ENCODE data around the gene PSMA6. TPM values are rescaled to one million over a fixed set of nuclear protein-coding genes. Genes with fewer than 3 reads are reported as not detected.

PSMA6 gene
- total RNA-seq, 4 donors from 2014 or later: 97.4 to 157 (median 133) TPM

DNA sequence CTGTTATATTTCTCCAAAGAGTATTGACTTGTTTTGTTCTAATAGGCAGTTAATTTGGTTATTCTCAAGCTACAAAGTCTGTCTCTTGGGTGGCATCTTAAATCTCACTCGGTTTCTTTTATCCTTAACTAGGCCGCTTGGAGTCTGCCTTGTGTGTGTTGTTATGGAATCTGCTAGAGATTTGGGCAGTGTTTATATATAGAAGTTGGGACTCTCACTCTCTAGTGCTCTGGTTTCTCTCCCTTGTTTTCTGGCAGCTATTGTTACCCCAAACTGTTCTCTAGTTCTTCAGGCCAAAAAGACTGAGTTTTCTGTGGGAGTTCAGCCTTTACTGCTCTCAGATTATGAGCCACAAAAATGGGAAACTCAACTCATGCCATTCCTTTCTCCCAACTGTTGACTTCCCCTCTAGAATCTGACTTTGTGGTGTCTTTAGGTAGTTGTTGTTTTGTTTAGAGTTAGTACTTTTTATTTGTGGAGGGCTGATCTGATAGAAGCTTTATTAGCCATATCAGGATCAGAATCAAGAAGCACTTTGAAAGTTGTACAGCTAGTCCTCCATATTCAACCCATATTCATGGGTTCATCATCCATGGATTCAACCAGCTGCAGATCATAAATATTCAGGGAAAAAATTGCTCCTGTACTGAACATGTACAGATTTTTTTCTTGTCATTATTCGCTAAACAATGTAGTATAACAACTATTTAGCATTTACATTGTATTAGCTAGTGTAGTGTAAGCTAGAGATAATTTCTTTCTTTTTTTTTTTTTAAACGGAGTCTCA lies 11.2 kb downstream of the PSMA6 start:
- H3K4me1 ChIP-seq: peaks cover 0 to 60% (median 11%) of the 10 kb centered on the region in 3 donors
- TF ChIP-seq EP300 (IDR thresholded peaks at IDR 0.05) (no peak), POLR2AphosphoS5 (IDR thresholded peaks at IDR 0.05) (no peak), POLR2A (IDR thresholded peaks at IDR 0.05) (no peak)
- TF ChIP-seq, protein P1, sequence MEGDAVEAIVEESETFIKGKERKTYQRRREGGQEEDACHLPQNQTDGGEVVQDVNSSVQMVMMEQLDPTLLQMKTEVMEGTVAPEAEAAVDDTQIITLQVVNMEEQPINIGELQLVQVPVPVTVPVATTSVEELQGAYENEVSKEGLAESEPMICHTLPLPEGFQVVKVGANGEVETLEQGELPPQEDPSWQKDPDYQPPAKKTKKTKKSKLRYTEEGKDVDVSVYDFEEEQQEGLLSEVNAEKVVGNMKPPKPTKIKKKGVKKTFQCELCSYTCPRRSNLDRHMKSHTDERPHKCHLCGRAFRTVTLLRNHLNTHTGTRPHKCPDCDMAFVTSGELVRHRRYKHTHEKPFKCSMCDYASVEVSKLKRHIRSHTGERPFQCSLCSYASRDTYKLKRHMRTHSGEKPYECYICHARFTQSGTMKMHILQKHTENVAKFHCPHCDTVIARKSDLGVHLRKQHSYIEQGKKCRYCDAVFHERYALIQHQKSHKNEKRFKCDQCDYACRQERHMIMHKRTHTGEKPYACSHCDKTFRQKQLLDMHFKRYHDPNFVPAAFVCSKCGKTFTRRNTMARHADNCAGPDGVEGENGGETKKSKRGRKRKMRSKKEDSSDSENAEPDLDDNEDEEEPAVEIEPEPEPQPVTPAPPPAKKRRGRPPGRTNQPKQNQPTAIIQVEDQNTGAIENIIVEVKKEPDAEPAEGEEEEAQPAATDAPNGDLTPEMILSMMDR (IDR thresholded peaks at IDR 0.05): no peak
- no peak overlapping the region for H3K27ac ChIP-seq
- no peaks in the 10 kb centered on the region for H3K27me3 ChIP-seq
- WGBS, 2 donors (ENCODE audit: low coverage in 1 of 2): 82 to 83% methylated on average over 4 of the region's 4 CpGs
- no peaks in the 10 kb centered on the region for H3K9me3 ChIP-seq
- no peak for ATAC-seq
- H3K36me3 ChIP-seq: peaks cover 0 to 6% of the 10 kb centered on the region in 2 donors
- no peak overlapping the region for H3K4me3 ChIP-seq

DNA sequence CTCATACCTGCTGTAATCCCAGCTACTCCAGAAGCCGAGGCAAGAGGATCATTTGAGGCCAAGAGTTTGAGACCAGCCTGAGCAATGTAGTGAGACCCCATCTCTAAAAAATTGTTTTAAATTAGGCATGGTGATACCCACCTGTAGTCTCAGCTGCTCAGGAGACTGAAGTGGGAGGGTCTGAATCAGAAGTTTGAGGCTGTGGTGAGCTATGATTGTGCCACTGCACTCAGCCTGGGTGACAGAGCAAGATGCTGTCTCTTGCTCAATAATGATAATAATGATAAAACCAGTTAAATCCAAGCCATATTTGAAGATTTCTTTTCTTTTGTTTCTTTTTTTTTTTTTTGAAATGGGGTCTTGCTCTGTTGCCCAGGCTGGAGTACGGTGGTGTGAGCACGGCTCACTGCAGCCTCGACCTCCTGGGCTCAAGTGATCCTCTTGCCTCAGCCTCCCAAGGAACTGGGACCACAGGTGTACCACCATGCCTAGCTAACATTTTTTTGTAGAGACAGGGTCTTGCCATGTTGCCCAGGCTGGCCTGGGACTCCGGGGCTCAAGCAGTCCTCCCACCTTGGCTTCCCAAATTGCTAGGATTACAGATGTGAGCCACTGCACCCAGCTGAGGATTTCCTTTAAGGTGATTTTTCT lies 12.8 kb downstream of the PSMA6 start:
- Histone ChIP-seq H3K9me3 (no peaks in the 10 kb centered on the region), H3K27ac (no peak overlapping the region), H3K4me1 (peaks cover 0 to 47% (median 11%) of the 10 kb centered on the region in 3 donors), H3K36me3 (peaks cover 0 to 20% of the 10 kb centered on the region in 2 donors), H3K4me3 (no peak overlapping the region), H3K27me3 (no peaks in the 10 kb centered on the region)
- ATAC-seq: no peak
- WGBS, 2 donors (ENCODE audit: low coverage in 1 of 2): 92 to 97% methylated on average over 4 to 5 of the region's 5 CpGs
- TF ChIP-seq POLR2AphosphoS5 (IDR thresholded peaks at IDR 0.05) (no peak), EP300 (IDR thresholded peaks at IDR 0.05) (no peak), POLR2A (IDR thresholded peaks at IDR 0.05) (no peak)
- TF ChIP-seq, protein P1 (IDR thresholded peaks at IDR 0.05): no peak

DNA sequence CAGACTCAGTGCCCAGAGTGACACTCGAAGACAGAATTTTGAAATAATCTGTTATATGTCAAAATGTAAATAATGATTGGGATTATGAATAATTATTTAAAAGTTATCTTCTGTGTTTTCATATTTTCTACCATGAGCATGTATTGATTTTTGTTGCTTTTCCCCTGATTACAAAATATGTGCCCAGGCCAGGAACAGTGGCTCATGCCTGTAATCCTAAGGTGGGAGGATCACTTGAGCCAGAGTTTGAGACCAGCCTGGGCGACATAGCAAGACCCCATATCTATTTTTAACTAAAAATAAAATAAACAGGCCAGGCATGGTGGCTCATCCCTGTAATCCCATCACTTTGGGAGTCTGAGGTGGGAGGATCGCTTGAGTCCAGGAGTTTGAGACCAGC lies 13.5 kb downstream of the PSMA6 start:
- WGBS, 2 donors (ENCODE audit: low coverage in 1 of 2): 70 to 79% methylated on average over 2 to 3 of the region's 3 CpGs
- Histone ChIP-seq H3K4me1 (peaks cover 0 to 40% (median 7%) of the 10 kb centered on the region in 3 donors), H3K27ac (no peak overlapping the region)

DNA sequence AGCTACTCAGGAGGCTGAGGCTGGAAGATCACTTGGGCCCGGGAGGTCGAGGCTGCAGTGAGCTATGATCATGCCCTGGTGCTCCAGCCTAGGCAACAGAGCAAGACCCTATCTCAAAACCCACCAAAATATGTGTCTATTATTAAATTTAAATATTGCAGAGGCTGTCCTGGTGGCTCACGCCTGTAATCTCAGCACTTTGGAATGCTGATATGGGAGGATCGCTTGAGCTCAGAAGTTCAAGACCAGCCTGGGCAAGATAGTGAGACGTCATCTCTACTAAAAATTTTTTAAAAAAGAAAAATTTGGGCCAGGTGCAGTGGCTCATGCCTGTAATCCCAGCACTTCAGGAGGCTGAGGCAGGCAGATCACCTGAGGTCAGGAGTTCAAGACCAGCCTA lies 13.9 kb downstream of the PSMA6 start:
- no peak for ATAC-seq
- 96% methylated on average over 3 of the region's 5 CpGs; no CpG with 5 or more reads in 1 of the 2 donors for WGBS, 2 donors (ENCODE audit: low coverage in 1 of 2)
- TF ChIP-seq POLR2AphosphoS5 (IDR thresholded peaks at IDR 0.05) (no peak), POLR2A (IDR thresholded peaks at IDR 0.05) (no peak), EP300 (IDR thresholded peaks at IDR 0.05) (no peak)
- TF ChIP-seq, protein P1 (IDR thresholded peaks at IDR 0.05): no peak

More for the DNA sequence above, 13.5 kb downstream of the PSMA6 start:
- no peaks in the 10 kb centered on the region for H3K9me3 ChIP-seq
- H3K36me3 ChIP-seq: peaks cover 0 to 27% of the 10 kb centered on the region in 2 donors
- H3K4me3 ChIP-seq: no peak overlapping the region
- TF ChIP-seq POLR2A (IDR thresholded peaks at IDR 0.05) (no peak), EP300 (IDR thresholded peaks at IDR 0.05) (no peak), POLR2AphosphoS5 (IDR thresholded peaks at IDR 0.05) (no peak)
- TF ChIP-seq, protein P1 (IDR thresholded peaks at IDR 0.05): no peak
- H3K27me3 ChIP-seq: no peaks in the 10 kb centered on the region
- ATAC-seq: no peak

More for the DNA sequence above, 13.9 kb downstream of the PSMA6 start:
- H3K27me3 ChIP-seq: no peaks in the 10 kb centered on the region
- no peak overlapping the region for H3K4me3 ChIP-seq
- no peak overlapping the region for H3K27ac ChIP-seq
- peaks cover 0 to 32% of the 10 kb centered on the region in 2 donors for H3K36me3 ChIP-seq
- H3K4me1 ChIP-seq: peaks cover 0 to 35% (median 3%) of the 10 kb centered on the region in 3 donors
- no peaks in the 10 kb centered on the region for H3K9me3 ChIP-seq

Data from gastroesophageal sphincter (tissue), 4 donors.